Epidermal melanocyte (primary cell): ENCODE results near the gene PAQR9.

ENCODE experiments used
- DNase-seq: peaks from one replicate; pipeline ENCODE4 v3.0.0; 2011; ENCODE audit warnings: low spot score; ENCODE audit not compliant: insufficient read length

The PAQR9 gene

DNA sequence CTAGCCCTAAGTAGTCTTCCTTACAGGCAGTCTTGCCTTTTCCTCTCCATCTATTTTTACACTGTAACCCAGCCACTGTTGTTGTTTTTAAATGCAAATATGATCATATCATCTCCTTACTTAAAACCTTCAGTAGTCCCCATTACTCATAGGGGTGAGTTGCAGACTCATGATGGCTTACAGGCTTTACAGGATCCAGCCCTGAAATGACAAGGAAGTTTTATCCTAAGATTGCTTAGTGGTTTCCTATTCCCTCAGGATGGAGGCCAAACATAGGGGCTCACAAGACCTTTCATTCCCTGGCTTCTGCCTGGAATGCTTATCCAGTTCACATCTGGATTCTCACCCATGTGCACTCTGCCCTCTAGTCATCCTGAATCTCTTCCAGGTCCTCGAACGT is 46.9 kb downstream of the PAQR9 start:
- DNase-seq: no peak

DNA sequence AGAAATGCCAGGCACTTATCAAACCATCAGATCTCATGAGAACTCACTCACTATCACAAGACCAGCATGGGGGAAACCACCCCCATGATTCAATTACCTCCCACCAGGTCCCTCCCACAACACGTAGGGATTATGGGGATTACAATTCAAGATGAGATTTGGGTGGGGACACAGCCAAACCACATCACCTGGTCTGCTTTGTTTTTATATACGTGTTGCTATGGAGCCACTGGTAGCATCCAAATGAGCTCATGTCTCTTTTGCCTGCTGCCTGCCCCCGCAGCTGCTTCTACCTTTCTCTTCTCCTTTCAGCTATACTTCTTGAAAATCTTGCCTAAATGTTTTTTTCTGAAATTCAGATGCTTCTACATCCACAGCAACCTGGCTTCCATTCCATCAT is 47.8 kb downstream of the PAQR9 start:
- no peak for DNase-seq

DNA sequence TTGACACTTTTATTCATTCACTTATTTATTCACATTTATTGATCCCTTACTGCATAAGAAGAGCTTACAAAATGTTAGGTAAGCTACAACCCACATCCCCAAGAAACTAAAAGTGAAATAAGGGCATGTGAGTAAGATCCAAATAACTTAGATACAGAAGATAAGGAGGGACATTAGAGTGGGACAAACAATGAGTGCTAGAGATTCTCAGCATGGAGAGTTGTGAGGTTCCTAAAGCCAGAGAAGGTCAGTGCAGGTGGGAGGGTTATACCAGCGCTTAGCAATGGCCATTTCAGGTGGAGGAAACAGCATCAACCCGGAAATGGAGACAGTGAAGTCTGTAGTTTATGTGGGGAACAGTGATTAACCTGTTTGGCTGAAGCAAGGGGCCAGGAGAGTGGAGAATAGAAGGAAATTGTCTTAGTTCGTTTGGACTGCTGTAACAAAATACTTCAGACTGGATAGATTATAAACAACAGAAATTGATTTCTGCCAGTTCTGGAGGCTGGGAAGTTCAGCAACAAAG is 49.1 kb downstream of the PAQR9 start:
- DNase-seq: no peak

DNA sequence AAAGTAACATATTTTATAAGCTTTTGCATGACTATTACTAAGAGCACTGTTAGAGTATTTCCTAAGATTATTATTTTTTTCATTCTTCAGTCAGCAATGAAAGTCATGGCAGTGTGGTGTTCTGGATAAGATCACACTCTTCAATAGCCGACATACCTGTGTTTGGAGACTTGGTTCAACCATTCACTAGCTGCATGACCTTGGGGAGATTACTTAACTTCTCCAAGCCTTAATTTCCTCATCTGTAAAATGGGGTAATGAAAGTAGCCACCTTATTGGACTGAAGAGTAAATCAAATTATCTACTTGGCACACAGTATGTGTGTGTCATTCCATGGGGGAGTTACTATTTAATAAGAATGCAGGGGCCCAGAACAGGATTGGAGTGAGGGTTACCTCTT is 50.0 kb downstream of the PAQR9 start:
- DNase-seq: no peak

DNA sequence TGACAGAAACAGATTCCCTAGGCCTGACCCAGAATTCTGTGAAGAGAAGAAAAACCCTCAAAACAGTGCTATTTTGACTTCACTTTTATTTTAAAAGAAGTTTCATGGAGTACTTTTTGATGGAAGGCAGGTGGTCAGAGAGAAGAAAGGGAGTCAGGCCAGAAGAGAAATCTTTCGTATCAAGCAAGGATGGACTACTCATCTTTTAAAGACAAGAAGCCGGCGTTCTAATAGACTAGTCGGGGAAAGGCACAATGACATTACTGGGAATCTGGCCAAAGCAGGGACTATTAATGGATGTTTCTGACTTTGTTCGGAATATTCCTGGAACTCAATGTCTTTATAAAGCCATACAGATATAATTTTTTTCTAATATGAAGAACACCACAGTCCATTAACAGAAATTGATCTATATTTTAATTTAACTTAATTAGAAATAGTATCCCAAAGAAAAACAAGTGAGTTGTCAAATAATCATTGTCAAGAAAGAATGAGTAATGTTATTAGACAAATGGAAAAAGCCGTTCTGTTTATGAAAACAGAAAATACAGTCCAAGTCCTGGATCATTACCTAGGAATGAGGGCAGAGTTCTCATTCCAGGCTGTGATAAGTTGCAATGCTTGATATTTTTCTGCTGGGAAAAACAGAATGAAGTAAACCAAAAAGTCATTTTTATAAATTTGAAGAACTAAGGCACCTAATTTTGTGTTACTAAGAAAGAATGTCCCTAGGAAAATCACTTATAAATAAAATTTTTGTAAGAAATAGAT is 50.9 kb downstream of the PAQR9 start:
- DNase-seq: no peak
